NCI-H748 (cell line): ENCODE data around the gene SLC38A5.
A peak's percentile ranks its signal among the peaks of the same experiment; 100 is the strongest.
"Not testable (repeated sequence)": the region's sequence is repeated elsewhere in the genome, so short reads cannot be mapped to it uniquely, and the experiment has no call there.

Experiments used
- DNase-seq: peaks from one replicate; lab custom pipeline; 2025; ENCODE audit not compliant: unreplicated experiment; lab: John Stamatoyannopoulos, UW

Gene SLC38A5

GRCh38 chrX:48470110-48470832 is at the start of gene SLC38A5:
TSS of gene SLC38A5 (minus strand) at chrX:48470260. CDS start at chrX:48467924, 2,336 bp downstream.
- DNase-seq = no peak

GRCh38 chrX:48519481-48519880 is 49.4 kb upstream of the SLC38A5 start:
- DNase-seq = not testable (repeated sequence)

DNA sequence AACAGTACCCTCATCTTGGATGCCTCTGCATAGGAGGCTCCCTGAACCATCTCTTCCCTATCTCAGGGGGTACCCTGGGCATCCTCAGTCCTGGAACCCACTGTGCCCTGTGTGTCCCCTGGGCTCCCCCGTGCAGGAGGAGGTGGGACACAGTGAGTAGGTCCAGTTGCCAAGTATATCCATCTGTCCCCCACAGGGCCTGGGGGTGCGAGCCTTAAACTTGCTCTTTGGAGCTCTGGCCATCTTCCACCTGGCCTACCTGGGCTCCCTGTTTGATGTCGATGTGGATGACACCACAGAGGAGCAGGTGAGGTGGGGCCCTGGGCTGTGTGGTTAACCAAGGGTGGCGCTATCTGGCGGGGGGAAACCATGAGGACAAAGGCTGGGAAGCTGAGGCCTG is 46.9 kb upstream of the SLC38A5 start:
- no peak for DNase-seq

GRCh38 chrX:48516285-48516684 is 46.2 kb upstream of the SLC38A5 start:
- DNase-seq = no peak

DNA sequence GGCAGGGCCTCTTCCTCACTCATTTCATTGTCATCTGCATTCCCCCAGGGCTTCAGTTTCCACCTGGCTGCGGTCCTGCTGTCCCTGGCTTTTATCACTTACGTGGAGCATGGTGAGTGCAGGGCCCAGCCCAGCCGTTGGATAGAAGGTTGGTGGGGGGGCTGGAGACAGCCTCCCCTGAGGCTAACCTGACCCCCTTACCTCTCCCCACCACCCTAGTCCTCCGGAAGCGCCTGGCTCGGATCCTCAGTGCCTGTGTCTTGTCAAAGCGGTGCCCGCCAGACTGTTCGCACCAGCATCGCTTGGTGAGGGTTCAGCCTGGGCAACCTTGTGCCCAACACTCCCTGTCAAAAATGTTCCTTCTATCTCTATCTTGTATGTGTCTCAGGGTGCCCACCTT is 45.8 kb upstream of the SLC38A5 start:
- no peak for DNase-seq

GRCh38 chrX:48514868-48515460 is 44.9 kb upstream of the SLC38A5 start:
- DNase-seq = no peak

GRCh38 chrX:48514126-48514806 is 44.2 kb upstream of the SLC38A5 start:
- no peak for DNase-seq

GRCh38 chrX:48513670-48514069 is 43.6 kb upstream of the SLC38A5 start:
- DNase-seq = no peak

- no peak for DNase-seq
Measured at GRCh38 chrX:48512371-48512935, 42.4 kb upstream of the SLC38A5 start.

DNA sequence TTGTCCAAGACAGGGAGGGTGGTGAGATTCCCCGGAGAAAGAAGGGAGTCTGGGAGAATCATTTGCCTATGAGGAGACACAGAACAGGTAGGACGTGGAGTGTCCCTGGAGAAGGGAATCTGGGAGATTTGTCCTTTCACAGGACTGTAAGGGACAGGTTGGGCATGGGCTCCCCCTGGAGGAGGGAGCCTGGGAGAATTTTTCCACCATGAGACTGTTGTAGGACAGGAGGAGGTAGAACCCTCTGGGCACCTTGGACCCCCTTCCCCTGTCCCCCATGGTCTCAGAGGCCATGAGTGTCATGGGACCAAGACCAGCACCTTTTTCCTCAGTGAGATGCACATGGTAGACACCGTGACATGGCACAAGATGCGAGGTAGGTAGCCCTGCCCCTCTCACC is 41.5 kb upstream of the SLC38A5 start:
- peak; percentile 8 for DNase-seq

DNA sequence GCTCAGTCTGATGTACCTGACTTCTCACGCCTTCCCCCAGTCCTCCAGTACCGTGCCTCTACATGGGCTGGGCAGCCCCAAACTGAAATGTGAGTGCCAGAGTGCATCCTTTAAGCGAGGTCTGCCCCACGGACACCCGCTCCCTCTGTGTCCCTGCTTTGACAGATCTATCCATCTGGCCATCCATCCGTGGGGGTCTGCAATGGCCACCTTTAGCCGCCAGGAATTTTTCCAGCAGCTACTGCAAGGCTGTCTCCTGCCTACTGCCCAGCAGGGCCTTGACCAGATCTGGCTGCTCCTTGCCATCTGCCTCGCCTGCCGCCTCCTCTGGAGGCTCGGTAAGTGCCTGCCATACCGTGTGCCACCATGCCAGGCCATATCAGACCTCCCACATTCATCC is 39.6 kb upstream of the SLC38A5 start:
- DNase-seq = no peak

DNA sequence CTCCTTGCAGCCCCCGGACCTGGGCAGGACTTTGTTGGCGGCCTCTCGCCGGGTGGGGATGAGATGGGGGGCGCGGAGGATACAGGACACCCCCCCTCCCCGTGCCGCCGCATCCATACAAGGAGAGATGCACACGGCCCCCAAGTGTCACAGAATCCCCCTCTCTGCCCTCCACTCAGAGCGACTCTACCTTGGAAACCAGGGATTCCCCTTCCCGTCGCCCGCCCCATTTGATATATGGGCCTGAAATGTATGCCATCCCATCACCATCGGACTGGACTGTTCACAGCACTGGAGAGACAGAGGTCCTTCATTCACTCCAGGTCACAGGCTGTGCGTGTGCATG is 39.2 kb upstream of the SLC38A5 start:
- DNase-seq = peak; percentile 20

GRCh38 chrX:48508400-48509244 is 38.6 kb upstream of the SLC38A5 start, which contains the start of gene PORCN:
TSS of gene PORCN (plus strand) at chrX:48508992. CDS start at chrX:48509821, 829 bp downstream.
- DNase-seq = peak; percentile 78

- DNase-seq = no peak
Measured at GRCh38 chrX:48507246-48507645, 37.2 kb upstream of the SLC38A5 start.

GRCh38 chrX:48505481-48505880 is 35.4 kb upstream of the SLC38A5 start:
- DNase-seq = no peak

- no peak for DNase-seq
Measured at GRCh38 chrX:48504261-48504660, 34.2 kb upstream of the SLC38A5 start.

DNA sequence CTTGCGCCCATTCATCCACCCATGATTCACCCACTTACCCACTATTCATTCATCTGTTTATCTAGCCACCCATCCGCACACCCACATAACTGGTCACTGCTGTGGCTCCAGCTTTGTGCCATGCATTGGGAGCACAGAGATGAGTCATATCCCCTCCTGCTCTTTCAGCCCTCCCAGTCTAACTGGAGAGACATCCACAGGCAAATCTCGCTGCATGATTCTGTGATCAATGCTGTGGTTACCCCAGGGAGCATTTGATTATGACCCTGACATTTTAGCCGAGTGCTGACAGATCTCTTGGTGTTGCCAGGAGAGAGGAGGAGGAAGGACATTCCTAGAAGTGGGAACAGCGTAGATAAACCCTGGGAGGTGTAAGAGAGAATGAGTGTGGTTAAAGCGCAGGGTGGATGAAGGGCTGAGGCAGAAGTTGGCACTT is 28.3 kb upstream of the SLC38A5 start:
- DNase-seq = no peak

DNA sequence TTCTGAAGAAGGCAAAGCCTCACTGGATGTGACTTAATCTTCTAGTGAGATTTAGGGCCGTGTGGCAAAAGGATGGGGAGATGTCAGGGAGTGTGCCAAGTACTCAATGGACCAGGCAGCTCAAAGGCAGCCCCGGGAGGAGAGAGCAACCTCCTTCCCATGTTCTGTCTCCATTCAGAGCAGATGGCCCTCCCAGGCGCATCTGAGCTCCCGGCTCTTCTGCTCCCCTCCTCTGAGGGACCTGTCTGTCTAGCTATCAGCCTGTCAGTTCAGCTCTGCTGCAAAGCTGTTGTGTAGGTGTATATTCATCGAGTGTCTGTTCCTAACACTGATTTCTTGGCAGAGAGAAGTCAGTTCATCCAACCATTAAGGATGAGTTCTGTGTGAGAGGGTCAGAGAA is 27.8 kb upstream of the SLC38A5 start:
- DNase-seq = no peak

GRCh38 chrX:48496660-48497059 is 26.6 kb upstream of the SLC38A5 start:
- DNase-seq = no peak

GRCh38 chrX:48493890-48494364 is 23.9 kb upstream of the SLC38A5 start:
- peak; percentile 48 for DNase-seq
